GM21786 (cell line): Measurements from ENCODE around the gene HLF.

ENCODE experiments used
- ATAC-seq: cut with Tn5 transposase; IDR thresholded peaks from one replicate; pipeline ENCODE4 v1.9.1; 2021; ENCODE audit not compliant: unreplicated experiment

The HLF gene

DNA sequence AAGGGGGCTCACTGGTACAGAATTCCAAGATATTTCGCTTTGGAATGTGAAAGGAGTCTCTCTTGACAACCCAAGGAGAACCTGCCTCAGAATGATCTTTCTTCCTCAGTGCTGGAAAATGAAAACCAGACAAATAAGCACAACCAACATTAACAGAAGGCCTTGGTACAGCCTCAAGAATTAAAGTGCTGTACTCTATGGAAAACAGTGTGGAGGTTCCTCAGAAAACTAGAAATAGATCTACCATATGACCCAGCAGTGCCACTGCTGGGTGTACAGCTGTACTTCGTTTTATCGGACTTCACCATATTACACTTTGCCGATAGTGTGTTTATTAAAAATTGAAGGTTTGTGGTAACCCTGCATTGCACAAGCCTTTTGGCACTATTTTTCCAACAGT lies 25.2 kb downstream of the HLF start:
- no peak for ATAC-seq

DNA sequence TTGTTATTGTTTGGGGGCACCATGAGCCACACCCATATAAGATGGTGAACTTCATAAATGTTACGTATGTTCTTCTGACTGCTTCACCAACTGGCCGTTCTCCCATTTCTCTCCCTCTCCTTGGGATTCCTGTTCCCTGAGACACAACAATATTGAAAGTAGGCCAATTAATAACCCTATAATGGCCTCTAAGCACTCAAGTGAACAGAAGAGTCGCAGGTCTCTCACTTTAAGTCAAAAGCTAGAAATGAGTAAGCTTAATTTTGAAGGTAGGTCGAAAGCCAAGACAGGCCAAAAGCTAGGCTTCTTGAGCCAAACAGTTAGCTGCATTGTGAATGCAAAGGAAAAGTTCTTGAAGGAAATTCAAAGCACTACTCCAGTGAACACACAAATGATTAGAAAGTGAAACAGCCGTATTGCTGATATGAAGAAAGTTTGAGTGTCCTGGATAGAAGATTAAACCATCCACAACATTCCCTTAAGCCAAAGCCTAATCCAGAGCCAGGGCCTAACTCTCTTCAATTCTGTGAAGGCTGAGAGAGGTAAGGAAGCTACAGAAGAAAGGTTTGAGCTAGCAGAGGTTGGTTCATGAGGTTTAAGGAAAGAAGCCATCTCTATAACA lies 25.8 kb downstream of the HLF start:
- ATAC-seq = no peak

DNA sequence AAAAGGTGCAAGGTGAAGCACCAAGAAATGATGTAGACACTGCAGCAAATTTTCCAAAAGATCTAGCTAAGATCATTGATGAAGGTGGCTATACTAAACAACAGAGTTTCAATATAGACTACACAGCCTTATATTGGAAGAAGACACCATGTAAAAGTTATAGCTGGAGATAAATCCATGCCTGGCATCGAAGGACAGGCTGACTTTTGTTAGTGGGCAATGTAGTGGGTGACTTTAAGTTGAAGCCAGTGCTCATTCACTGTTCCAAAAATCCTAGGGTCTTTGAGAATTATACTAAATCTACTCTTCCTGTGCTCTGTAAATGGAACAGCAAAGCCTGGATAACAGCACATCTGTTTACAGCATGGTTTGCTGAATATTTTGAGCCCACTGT lies 26.4 kb downstream of the HLF start:
- ATAC-seq = no peak

DNA sequence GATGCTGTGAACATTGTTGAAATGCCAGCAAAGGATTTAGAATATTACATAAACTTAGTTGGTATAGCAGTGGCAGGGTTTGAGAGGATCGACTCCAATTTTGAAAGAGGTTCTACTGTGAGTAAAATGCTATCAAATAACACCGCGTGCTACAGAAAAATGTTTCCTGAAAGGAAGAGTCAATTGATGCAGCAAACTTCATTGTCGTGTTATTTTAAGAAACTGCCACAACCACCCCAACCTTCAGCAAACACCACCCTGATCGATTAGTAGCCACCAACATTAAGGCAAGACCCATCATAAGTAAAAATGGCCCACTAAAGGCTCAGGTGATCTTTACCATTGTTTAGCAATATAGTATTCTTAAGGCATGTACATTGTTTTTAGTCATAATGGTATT lies 27.3 kb downstream of the HLF start:
- no peak for ATAC-seq

DNA sequence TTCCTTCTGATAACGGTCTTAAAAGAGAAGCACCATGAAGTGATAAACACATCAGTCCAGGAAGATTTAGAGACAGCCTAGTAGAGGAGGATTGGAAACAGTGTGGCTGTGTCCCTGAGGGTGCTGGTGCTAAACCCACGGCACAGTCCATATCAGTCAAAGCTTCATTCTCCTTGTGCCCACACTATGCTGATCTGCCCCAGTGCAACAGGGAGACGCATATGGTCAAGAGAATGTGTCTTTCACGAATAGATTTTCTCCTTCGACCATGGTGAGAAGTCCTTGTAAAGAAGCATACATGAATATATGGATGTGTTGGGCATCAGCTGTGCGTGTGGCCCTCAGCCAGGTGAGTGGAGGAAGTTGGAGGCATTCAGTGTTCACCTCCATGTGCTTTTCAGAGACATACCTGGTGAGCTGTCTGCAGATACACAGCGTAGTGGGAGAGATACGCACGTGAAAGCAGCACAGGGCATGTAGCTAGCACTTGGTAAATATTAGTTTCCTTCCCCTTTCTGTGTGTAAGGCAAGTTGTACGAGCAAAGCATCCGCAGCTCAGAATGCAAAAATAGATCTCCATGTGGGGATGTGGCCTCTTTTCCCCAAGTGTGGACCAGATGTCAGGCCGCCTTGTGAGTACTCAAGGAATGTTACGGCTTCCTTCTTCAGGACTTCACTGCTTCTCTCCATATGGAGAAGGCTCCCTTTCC lies 29.4 kb downstream of the HLF start:
- ATAC-seq = no peak

DNA sequence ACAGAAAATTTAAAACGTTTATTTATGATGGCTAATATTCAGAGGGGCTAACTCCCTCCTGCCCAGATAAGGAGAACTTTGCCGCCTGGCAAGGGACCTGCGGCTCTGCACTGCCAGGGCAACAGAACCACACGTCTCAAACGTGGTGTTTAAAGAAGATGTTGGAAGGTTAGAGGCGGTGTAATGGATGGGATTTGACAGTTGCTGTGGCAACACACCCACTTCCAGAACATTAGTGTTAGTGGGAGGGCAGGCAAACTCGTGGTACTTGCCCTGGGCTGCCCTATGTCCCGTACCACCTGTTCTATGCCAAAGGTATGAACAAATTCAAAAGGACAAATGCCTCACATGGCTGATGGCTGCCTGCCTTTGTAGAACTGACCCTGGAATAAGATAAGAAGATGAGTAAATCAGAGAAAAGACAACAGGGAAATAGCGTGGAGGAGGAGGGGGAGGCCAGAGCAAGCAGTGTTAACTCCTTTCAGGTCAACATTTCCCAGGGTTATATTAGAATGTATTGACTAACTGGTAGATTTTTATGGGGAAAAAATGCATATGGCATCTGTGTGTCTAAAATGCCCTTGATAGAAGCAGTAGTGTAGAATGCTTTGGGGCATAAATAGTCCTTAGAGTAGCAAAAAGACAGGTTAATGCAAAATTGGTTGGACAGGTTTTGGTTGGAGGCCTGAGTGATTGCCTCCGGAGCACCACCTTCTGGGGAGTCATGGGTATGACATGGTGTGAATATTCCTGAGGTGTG lies 30.8 kb downstream of the HLF start:
- peak; percentile 84 for ATAC-seq

DNA sequence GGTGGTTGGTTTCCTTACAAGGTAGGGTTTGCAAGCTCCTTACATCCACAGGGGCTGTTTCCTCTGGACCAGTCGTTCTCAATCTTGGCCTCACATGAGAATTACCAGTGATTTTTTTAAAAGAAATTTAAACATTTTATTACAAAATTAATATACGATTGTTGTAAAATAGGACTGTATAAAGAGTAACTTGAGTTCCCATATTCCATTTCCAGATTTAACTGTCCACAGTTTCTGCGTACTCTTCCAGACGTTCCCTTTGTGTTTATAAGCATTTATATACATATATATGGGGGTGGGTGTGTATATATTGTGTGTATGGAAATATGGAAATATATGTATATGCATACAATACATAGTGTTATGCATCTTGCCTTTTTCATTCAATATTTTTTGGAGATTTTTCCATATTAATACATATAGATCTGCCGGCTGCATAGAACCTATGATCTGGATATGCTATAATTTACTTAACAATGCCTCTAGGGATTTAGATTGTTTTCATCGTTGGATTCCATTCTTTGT lies 31.5 kb downstream of the HLF start:
- ATAC-seq = no peak

DNA sequence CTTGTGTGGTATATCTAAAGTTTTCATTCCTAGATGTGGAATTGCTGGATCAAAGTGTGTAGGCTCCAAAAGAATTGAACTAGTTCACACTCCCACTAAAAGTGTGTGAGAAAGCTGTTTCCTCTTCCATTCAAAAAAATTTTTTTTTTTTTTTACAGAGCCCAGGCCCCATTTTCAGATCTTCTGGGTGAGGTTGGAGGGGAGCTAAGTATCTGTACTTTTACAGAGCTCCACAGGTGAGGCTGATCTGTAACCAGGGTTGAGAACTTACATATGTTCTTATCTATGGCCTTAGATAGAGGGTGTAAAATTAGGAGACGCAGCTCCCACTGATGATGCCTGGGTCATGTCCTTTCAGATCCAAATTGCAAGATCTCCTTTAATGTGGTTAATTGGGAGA lies 31.9 kb downstream of the HLF start:
- no peak for ATAC-seq

DNA sequence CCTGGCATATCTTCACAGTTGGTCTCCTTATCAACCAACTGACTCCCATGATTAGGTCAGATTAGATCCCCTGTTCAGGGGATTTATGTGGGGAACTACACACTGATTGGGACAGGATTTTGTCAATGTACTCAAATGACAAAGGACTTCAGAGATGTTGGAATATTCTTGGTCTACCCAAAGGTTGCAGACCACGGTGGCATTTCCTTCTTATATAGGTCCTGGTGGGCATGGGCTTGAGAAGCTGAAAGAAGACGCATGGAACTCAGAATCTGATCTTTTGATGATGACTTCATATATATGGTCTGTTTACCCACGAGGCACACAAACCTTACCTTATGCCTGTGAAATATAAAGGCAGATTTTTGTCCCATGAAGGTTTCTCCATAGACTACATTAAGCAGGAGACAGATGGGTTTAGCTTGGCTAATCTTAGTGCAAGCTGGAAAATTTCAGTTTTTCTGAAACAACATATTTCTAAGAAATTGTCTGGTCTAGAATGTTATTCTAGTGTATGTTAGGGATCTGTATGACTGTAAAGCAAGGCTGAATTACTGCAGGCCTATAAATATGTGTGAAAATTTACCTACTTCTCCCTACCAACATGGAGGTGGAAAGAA lies 33.5 kb downstream of the HLF start:
- no peak for ATAC-seq

DNA sequence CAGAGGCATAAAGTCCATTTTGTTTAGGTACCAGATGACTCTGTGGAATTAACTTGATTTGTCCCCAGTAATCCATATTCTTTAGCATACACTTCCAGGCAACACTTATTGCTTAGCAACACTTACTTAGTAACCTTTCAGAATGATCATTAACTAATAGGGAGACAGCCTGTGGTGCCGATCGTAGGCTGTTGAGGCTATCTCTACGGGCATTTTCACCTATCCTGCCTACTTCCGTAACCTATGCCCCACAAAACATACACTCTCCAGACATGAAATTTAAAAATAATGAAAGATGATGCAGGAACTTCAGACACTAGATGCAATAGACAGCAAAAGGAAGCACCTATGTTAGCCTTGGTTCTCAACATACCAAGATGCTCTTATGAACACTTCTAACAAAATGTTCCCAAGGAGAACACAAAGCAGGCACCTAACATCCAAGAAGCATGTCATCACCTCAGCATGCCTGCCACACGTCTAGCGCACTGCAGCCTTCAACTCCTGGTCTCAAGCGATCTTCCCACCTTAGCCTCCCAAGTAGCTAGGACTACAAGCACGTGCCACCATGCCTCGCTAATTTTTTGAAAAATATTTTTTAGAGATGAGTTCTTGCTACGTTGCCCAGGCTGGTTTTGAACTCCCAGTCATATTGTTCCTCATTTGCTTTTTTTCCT lies 34.5 kb downstream of the HLF start:
- no peak for ATAC-seq

DNA sequence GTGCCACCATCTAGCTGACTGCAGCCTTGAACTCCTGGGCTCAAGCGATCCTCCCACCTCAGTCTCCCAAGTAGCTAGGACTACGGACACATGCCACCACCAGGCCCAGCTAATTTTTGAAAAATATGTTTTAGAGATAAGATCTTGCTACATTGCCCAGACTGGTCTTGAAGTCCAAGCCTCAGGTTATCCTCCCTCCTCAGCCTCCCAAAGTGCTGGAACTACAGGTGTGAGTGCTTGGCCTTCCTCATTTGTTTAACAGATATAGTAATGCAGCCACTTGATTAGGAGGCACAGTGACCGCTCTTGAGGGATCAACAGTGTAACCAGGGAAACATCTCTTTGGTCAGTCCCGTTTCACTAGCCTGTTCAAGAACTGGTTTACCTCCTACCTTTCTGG lies 35.1 kb downstream of the HLF start:
- ATAC-seq = no peak

DNA sequence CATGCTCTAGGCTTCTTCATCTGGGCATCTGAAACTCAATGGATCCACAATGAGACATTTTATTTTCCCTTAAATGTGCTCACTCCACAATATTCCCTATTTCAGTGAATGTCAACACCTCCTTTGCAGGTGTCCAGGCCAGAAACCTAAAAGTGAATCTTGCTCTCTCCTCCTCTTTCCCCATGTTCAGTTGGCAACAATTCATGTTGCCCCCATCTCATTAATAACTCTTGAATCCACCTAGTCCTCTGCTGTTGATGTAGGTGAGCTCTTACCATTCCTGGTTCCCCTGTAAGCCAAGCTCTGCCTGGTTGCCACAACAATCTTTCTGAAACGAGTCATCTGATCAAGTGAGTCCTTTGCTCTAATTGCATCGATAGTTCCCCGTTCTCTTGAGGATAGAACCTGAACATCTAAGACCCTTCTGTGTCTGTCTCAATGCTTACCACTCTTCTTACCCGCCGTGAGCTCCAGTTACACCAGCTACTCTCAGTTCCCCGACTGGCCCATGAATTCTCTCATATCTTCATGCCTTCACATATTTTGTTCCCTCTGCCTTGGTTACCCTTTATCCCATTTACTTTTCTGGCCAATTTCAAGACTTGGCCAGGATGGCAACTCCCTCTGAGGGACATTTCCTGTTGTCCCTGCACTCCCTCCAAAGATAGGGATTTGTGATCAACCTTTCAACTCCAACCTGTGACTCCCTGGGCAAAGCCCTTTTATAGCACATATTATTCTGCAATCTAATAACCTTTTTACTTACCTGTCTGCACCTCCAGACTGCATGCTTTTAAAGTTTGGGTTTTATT lies 35.9 kb downstream of the HLF start:
- ATAC-seq = no peak

DNA sequence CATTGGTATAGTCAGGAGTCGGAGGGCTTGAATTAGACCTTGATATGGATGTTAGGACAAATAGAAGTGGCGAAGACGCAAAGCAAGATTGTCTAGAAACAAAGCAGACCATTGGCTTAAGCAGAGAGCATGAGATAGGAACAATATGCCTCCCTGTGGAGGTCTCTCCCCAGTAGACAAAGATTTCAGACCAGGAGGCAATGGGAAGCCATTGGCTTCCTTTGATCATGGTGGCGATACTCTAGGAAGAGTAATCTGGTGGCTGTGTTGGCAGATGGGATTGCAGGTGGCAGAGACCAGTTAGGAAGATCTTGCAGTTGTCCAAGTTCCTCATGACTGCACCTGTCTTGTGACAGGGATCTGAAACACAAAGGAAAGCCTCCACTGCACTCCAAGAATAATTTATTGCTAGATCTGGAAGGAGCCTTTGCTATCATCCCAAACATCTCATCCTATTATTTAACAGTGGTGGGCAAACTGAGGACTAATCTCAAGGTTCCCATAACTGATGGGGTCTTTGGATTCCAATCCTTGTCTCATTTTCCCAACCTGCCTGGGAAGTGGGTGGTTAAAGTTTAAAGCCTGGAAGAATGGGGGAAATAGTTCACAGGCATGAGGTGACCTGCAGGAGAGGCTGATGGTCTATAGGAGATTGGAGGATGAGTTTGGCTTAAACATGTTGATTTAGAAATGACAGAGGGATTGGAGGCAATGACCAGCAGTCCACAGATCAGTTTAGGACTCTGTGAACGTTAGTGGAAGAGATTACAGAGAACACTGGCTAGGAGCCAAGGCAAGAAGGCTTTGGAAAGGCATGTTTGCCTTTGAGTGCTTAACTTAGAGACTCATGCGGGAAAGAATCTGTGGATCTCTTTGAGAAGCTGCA lies 37.0 kb downstream of the HLF start:
- ATAC-seq = no peak

DNA sequence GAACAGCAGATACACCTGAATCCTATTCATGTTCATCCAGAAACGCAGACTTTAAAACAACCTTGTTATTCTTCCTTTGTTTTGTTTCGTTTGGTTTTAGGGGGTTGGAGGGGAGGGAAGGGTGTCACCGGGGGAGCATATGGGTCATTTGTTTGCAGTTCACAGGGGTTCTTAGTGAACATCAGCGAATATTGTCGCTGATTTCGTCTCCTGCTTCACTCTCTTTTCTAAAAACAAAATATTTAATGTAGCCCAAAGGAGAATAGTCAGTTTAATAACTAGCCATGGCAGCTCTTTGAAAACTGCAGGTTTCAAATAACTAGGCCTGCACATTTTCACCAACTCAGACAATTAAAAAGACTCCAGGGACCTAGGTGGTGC lies 37.6 kb downstream of the HLF start:
- no peak for ATAC-seq

DNA sequence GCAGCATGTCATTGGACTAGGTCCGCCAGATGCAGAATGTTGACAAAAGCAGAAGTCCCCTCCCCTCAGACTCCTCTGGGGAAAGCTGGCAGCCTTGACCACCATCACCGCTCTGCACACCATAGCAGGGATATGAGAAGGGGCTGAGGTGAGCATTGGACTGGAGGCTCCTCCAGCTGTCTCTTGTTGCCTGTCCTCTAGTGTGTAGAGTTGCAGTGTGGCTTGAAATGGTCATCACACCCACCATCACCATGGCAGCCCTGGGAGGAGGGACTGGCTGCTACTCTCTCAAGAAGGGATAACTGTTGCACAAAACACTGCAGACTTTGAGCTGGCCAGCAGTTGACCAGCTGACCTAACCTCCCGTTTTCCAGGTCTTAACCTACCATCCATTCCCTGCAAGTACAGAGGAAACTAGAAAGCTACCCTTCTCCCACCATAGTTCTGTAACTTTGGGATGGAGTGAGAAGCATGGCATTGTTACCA lies 38.3 kb downstream of the HLF start:
- no peak for ATAC-seq

DNA sequence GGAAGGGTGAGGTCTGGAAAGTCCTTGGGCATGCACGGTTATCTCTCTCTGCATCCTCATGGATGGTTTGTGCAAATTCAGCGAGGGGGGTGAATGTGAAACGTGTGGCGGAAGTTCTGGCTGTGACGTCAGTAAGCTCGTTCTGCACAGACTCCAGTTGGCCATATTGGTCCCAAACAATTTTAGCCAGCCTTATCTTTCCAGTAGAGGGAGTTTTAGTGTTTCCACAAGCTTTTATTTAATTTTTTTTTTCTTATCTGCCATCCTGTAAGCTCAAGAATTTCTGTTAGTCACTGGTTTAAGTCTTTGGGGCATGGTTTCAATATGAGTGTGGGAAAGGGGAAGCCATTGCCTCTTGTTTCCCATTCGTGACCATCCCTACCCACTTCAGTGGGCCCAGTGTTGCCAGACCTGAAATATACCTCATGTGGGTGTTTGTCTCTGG lies 39.0 kb downstream of the HLF start:
- no peak for ATAC-seq

DNA sequence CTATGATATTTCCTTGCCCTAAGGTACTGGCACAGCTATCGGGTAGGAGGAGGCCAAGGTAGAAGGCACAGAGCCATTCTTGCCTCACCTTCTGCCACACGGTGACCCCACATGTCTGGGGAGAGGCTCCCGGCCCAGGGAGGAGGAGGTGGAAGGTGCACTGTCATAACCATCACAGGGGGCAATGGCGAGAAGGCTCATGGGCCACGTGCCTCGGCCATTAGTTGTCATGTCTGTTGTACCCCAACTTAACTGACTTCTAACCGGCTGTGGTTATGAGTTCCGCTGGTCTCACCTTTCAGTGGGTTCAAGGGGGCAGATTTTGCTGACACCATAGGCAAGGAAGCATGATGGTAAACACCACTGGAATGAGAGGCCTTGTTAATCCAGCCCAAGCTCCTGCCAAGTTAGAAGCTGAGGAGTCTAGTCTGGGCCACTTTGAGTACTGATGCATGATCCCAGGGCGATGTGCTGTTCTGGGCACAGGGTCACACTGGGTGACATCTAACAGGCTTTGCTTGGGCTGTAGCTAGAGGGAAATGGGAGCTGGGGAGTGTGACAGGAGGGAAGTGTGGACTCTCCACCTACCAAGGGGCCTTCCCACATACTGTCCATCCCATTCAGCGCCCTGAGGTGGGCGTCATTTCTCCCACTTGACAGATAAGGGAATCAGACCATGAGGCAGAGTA lies 39.6 kb downstream of the HLF start:
- ATAC-seq = no peak

DNA sequence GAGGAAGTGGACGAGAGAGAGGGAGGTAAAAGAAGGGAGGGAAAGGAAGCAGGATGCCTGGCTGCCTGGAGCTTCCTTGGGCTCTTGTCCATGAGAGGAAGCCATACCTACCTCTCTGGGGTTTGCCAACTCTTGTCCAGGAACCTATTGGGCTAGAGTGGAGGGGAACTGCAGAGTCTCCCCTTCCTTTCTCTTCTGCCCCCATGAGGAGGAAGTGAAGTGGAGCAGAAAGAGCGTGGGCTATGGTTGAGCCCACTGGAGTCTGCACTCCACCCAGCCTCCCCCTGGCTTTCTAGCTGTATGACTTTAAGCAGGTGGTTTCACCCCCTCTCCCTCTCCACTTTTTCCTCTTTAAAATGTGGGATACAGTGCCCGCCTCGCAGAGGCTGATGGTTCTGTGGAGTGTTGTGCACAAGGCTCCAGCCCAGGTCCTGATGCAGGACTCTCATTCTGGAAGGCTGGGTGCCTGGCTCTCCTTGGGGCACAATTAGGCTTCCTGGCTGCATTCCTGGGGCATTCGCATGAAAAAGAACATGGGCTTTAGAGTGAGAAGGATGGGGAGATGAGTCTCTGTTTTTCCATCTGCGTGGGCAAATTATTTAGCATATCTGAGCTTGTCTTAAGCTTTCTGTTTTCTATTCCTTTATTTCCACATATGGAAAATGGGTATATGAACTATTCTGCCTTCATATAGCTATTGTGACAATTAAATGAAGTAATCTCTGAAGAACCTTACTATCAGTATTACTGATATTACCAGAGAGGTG lies 40.7 kb downstream of the HLF start:
- no peak for ATAC-seq
